DMS 273 (cell line): ENCODE data around the gene DMD.
"Not testable (repeated sequence)": the region's sequence is repeated elsewhere in the genome, so short reads cannot be mapped to it uniquely, and the experiment has no call there.

Source experiments
- DNase-seq: peaks from one replicate; lab custom pipeline; 2025; ENCODE audit not compliant: unreplicated experiment; lab: John Stamatoyannopoulos, UW

Gene DMD

DNA sequence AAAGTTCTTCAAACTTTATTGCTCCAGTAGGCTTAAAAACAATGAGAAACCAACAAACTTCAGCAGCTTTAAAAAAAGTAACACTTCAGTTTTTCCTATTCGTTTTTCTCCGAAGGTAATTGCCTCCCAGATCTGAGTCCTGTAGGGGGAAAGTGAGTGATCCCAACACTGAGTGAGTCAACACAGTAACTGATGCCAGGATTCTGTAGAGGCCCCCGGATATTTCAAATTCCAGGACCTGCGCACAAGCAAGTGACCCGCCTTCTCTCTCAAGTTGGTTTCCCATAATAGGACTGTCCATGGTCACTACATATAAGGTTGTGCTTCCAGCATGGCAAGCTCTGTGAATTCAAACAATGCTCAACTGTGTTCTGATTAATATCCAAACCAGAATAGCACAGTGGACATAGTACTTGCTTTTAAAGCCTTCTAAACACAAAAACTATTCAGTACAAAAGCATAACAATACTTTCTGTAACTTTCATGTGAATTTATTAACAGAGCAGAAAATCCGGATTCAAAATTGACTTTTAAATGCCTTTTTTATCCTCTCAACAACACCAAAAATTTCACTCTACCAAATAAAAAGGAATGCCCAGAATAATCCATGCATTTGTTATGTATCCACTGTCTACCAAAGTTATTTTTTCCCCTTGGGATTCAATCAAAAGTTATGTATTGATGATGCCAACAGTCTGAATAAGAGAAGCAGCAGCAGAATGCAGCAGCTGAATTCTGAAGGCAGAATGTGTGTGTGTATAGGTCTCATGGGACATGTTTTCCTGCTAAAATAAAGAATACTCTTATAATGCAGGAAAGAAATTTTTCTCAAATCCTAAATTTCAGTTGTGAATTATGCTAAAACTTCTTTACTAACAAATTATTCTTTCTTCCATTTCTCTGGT lies at the start of gene DMD:
TSS of gene DMD (minus strand) at position 194 of the 905 bp plus-strand sequence. CDS start 237 bp downstream, outside the sequence.
- no peak for DNase-seq

DNA sequence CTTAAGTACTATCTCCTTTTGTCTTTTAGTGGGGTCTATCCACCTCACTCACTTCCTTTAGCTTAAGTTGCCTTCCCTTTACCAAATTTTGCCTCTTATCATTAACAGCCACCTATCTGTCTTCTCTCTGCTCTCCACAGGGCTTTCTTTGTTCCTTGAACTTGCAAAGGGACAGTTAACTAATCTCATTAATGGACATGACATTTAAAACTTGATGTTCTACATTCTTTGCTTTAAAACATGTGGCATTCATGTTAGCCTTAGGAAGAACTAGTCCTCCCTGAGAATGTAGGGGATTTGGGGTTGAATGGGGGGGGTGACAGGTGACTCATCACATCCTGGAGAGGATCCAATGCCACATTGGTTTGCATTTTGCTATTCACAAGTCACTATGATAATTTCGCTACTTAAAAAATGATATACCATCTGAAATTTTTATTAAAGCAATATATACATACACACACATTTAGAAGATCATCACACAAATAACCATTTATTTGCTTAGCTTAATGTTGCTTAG lies 41.0 kb upstream of the DMD start:
- no peak for DNase-seq

DNA sequence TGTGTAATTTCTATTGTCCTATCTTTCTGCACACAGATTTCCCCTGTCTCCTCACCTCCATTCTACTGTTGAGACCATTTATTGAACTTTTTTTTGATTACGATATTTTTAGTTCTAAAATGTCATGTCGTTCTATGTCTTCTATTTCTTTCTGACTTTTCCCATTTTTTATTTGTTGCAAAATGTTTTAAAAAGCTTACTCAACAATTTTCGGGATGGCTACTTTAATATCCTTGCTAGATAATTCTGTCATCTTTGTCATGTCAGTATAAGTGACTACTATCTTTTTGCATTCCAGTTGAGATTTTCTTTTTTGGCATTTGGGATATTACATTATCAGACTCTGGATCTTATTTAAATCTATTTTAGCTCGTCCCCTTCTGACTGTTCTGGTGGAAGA lies 7.5 kb upstream of the DMD start:
- no peak for DNase-seq

DNA sequence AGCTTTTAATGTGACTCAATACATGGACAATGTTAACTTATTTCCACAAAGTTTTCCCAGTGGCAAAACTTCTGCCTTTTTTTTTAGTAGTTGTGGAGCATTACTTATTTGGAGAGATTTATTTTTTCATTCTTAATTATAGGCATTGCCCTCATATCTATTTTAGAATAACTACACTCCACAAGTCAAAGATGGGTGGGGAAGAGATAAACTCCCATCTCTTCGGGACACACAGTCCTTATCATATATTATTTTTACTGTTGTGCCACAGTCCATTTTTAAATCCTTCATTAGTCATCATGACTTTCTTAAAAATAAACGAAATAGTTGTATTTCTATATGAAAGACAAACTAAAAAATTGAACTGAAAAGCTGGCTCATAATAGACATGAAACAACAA lies 1.2 kb downstream of the DMD start:
- no peak for DNase-seq

DNA sequence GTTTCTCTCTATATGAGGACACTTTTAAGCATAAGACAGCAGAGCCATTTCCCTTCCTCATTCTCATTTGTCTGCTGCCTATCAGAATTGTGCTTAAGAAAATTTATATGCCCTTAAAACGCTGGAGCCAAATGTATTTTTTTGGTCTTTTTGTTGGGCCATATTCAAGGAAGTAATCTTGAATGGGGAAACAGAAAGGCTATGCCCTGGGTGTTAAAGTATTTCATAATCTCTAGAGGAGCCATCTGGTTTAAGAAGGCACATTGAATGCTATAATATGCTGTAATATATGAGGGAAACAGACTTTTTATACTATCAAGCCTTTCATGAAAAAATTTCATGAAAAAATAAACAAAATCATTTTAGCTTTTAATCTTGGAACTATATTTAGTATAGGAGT lies 4.3 kb downstream of the DMD start:
- DNase-seq: no peak

DNA sequence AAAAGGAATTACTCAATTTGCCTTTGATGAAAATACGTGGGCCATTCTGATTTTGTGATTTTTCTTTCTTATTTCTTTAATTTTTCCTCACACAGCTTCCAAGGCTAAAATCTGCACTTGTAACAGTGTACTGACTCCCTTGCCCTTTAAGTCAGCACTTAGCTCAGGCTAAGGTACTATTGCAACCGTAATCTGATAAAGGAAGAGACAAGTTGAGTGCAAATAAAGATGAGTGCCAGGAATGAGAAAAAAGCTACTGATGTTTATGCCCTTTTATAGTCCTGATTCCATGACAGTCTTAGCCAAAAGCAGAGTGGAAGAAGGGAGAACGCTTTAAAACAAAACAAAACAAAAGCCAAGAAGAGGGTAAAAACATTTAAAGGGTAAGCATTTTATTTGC lies 6.0 kb downstream of the DMD start:
- no peak for DNase-seq

DNA sequence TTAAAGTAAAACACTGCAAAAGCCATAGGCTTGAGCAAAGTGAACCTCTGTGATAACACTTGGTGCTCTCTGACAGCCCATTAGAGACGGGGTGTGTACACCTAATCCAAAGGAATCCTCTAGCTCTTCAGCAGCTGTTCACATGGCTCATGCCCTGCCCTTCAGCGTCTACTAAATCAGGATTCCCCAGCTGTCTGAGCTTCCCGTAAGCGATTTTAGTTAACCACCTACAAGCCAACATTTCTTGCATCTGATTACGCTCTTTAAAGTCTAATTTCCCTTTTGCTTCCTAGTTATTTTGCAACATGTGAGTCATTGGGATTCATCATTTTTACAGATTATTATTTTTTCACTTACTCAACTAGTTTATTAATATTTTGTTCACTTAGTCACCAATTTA lies 6.5 kb downstream of the DMD start:
- DNase-seq: no peak

DNA sequence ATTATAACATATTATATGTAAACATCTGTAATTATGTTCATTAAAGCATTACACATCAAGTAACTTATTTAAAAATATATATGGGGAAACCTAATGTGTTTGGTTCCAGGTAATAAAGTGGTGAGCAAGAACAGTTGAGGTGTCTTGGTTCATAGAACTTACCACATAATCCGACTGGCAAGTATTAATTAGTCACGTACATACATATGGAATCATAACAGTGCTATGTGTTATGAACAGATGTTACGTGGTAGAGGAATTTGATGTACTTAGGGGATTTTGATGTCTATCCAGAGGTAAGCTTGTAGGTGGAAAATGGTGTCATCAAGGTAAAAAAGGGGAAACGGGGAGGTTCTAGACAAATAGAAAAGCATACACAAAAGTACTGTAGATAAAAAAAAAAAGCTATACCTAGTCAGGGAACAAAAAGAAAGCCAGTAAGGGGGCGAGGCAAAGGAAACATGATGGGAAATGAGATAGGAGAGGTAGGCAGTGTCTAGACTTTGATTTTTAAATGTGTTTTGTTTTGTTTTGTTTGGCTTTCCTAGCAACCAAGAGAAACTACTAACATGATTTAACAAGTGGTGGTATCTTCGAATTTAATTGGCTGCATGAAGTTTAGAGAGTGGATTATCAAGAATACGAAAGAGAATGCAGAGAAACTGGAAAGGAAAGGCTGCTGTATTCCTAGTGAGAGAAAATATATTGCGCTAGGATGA lies 12.6 kb downstream of the DMD start:
- no peak for DNase-seq

DNA sequence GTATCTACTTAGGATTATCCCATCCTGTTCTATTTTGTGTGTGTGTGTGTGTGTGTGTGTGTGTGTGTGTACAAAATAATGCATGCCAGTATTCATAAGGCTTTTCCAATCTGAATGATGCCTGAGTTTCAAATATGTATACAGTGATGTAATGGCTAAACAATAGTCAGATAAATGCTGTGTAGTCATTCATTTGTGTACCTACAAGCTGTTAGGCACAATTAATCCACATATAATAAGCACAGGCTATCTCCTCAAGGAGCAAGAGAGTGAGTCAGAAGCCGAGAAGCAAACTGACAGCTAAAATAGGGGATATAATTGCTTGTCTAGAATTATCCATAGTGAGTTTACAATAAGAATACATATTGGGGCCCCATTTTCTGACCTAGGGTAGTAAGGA lies 15.7 kb downstream of the DMD start:
- no peak for DNase-seq

DNA sequence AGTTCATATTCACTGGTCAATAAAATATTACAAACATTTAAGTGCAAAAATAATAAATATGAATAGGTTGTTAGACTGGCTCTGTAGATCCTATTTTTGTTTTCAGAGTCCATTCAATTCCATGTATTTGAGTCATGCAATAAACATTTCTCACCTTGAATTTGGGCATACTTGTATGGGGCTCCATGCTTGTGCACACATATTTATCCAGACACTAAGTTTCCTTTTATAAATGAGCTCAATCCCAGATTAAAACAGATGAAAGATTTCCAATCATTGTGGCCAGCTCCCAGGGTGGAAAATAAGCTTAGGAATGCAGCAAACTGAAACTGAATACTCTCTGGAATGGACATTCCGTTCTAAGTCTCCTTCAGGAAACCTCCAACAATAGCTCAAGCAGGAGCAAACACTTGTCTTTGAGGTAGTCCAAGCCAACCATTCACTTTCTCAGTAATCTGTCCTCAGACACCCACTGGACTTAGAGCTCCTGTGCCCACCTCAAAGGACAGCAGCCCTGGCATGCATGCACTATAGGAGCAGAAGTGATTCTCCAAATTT lies 16.4 kb downstream of the DMD start:
- DNase-seq: no peak

DNA sequence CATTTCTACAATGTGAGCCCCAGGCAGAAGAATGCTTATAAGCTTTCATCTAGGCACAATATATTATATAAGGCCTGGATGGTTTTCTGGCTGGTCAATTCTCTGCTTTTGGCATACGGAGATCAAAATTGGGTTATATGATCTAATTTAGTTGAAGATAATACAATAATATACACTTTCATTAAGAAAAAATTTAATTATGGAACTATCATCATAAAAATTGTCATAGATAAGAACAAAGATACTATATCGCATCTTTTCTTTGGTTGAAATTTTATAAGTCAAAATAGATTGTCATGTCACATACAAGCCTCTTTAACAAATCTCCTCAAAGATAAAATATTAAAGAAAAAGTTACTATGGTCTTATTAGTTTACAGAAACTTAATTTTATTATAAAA lies 17.1 kb downstream of the DMD start:
- no peak for DNase-seq

DNA sequence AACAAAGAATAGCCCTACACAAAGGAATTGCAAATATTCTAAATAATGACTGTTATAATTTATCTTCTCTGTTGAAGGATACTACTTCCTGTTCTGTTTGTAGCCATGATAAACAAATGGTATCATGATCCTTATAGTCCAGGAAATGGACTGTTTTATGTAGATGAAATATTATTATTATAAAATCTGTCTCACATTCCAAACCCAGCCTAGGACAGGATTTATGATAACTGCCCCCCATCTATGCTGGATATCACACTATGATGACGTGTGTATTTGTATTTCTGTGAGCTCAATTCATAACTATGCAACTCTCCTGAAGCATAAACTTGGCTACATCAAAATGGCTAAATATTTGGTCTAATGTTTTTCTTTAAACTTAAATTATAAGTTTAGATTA lies 21.3 kb downstream of the DMD start:
- no peak for DNase-seq

DNA sequence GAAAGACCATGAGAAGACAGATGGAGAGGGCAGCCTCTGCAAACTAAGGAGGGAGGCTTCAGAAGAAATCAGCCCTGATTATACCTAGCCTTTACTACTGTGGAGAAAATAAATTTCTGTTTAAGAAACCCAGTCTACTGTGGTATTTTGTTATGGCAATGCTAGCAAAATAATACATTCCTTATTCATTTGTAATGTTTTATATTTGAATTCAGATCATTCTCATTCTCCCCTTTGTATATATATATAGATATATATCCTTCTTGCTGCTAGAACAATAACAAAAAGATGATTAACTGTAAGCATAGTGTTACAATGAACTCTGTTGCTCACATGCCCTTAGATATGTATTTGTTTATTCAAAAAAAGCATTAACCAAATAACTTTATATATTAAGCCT lies 22.5 kb downstream of the DMD start:
- DNase-seq: no peak

DNA sequence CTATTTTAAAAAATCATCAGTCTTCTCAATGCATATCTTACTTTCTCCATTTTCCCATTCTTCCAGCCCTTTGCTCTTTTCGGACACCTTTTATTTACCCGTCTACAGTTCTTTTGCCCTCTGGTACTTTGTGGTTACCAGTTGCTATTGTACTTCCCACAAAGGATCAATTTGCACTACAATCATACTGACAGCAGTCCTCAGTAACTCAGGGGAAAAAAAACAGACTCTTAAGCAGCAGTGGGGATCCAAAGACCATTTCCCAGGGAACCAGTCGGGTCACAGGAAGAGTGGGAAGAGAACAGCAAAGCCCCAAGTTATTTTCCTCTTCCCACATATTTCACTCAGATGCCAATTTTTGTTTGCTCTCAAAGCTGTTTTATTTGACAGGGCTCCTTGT lies 23.1 kb downstream of the DMD start:
- no peak for DNase-seq

DNA sequence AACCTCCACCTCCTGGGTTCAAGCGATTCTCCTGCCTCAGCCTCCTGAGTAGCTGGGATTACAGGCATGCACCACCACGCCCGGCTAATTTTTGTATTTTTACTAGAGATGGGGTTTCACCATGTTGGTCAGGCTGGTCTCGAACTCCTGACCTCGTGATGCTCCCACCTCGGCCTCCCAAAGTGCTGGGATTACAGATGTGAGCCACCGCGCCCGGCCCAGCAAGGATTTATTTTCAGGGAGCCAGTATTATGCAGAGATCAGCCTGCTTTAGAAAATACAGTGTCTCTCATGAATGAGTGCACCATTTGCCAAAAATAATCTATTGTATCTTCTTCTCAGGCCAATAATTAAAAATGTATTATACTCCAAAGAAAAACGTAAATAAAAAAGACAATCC lies 26.5 kb downstream of the DMD start:
- DNase-seq: not testable (repeated sequence)

DNA sequence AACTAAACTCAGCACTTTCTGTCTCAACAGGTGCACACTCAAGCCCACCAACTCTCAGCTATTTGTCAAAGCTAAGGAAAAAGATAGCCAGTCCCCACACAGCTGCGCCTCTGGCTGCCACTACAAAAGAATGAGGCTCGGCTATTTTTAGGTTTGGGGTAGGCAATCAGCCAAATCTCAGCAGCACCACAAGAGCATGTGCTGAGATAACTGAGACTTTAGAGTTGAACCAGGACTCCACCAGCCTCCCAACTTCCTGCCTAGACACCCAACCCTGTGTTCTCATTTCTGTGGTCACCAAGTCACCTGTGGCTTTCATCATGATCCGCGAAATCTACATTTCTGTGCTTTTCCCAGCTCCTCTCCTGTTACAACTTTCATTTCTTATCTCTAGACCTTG lies 28.0 kb downstream of the DMD start:
- no peak for DNase-seq

DNA sequence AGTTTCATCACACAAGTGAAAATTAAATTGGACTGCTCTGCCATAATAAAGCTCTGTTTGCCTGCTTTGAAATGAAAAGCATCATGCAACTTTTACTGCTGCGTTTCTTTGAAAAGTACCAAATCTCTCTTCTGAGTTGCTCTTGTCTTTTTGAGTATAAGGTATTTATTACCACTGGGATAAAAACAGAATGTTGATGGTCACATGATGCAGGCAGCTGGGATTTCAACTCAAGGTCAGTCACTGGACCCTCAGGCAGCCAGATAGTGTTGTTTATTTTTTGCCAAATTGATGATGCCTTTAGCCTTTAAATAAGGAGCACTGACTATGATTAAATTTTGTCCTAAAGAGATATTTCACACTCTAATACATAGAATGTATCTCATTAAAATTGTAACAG lies 32.7 kb downstream of the DMD start:
- no peak for DNase-seq

DNA sequence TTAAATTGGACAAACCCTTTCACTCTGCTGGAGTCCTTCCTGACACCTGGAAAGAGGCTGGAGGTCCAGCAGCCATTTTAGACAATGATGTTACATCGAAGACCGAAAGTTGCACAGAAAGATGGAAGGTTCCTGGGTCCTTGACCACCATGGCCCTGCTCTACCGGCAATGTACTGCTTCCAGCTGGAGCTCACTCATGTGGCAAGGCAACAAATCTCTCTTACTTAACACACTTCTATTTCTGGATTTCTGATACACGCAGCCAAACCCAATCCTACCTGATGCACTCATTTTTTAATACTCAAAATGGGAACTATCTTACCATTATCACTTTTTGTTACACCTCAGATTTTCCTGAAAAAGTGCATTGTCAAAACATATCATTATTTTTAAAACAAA lies 33.1 kb downstream of the DMD start:
- DNase-seq: no peak

DNA sequence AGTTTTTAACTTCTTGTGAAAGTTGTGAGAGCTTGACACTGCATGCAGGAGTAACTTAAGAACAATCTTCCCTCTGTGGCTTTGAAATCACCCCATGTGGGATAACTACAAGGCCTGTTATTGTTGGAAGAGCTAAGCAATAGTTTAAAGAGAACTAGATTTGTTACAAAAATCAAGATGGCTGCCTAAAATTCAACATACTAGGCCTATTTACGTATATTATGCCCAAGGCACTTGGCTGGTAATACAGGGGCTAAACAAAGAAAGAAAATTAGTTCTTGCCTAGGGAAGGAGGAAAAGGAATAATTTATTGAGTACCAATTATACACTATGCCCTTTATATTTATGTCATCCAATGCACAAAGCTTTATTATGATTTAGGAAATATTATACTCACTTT lies 36.1 kb downstream of the DMD start:
- DNase-seq: no peak

DNA sequence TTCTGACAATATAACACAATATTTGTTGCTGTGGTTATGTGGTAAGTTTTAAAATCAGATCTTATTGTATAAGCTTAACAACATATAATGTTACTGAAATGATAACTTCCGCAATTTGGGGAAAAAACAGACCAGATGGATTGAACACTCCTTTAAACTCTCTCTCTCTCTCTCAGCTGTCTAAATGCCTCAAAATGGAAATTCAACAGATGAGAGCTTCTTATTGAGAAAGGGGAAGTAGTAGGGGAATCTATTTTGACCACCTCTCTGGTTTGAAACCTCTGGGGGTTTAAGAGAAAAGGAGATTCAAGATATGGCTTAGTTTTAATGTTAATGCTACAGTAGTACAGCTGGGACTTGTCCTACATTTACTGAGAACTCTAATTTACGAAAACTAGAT lies 40.3 kb downstream of the DMD start:
- no peak for DNase-seq

DNA sequence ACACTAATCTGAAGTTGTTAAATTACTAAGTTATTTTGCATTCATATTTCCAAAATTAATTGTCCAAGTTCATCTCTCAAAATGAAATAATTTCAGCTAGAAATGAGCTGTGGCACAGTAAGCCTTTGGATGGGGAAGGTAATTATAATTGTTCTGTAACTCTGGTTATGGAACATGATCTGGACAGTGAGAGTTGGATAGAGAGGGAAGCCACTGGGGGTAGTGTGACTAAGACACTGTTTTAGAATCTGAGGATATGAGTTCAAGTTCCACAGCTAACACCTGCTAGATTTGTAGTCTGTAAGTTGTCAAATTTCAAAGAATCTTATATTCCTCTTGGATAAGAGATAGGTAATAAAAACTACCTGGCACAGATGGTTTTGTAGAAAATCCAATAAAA lies 49.5 kb downstream of the DMD start:
- no peak for DNase-seq

DNA sequence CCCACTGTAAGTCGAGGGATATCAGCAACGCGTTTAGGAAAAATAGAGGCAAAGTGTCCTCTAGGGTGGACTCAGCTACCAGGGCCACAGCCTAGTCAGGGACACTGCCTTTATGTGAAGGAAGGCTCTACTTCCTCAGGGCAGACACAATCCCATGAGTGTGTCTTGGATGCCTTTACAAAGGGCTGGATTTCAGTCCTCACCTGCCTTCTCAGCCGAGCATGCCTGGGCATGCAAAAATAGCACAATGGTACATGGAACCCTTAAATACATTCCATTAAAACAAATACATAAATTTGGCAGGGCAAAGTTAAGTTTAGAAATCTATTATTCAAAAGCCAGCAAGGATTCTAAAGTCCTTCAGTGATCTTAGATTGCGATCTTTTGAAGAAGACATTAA lies 51.1 kb downstream of the DMD start:
- no peak for DNase-seq
